ENCODE results near the gene KDELR3. TPM values are rescaled to one million over a fixed set of nuclear protein-coding genes. Genes with fewer than 3 reads are reported as not detected.

The KDELR3 gene
- total RNA-seq, 1 experiment from 2014 or later: 7.3 TPM

- Mint-ChIP-seq H3K4me3 (no peak overlapping the region), H3K36me3 (ENCODE audit: insufficient read depth in 1 of 3, low read depth in 3 of 3) (no peaks in the 10 kb centered on the region), H3K27ac (peak overlapping the region in 1 of 3 experiments; percentile 9; a peak in 1 of 7 replicates), H3K27me3 (ENCODE audit: low read depth) (no peaks in the 10 kb centered on the region), H3K4me1 (no peaks in the 10 kb centered on the region), H3K9me3 (no peaks in the 10 kb centered on the region)
- Histone ChIP-seq H3K79me1 (ENCODE audit: insufficient read depth, low read depth, low read length, poor library complexity, severe bottlenecking) (no peaks in the 10 kb centered on the region), H4K8ac (replicated peaks; ENCODE audit: insufficient read length, low read depth, low read length) (no peak overlapping the region), H2BK5ac (ENCODE audit: insufficient read length, low read length) (no peak overlapping the region), H2AFZ (ENCODE audit: low read length) (no peak overlapping the region), H3K9ac (ENCODE audit: extremely low read depth, insufficient read length, low read length) (no peak overlapping the region), H2BK120ac (ENCODE audit: low read depth, low read length, poor library complexity, severe bottlenecking) (no peak overlapping the region), H3K14ac (ENCODE audit: insufficient read depth, low read length) (no peak overlapping the region), H2AK5ac (ENCODE audit: insufficient read length, low read length) (no peak overlapping the region), H4K20me1 (ENCODE audit: control insufficient read depth, insufficient read depth, insufficient read length) (no peaks in the 10 kb centered on the region), H3K4ac (ENCODE audit: low read depth, low read length) (no peak overlapping the region), H3K23me2 (ENCODE audit: insufficient read length, low read depth, low read length, poor library complexity, severe bottlenecking) (no peaks in the 10 kb centered on the region), H3K4me2 (ENCODE audit: insufficient read depth, insufficient read length, low read length) (no peak overlapping the region), H4K5ac (ENCODE audit: insufficient read length, low read depth, low read length) (no peak overlapping the region), H3K9me3 (ENCODE audit: control insufficient read depth, low read depth, low read length) (no peaks in the 10 kb centered on the region), H4K91ac (ENCODE audit: insufficient read length, low read depth, low read length) (no peak overlapping the region), H2BK15ac (ENCODE audit: low read depth, low read length) (no peak overlapping the region), H3K4me1 (ENCODE audit: insufficient read depth, low read length) (no peaks in the 10 kb centered on the region), H3T11ph (ENCODE audit: low read length) (no peak overlapping the region), H3K56ac (ENCODE audit: insufficient read length, low read depth, low read length) (no peak overlapping the region), H3K79me2 (ENCODE audit: insufficient read depth, low read length) (no peaks in the 10 kb centered on the region), H3K27ac (ENCODE audit: insufficient read length, low read depth, low read length) (no peak overlapping the region), H3K27me3 (ENCODE audit: insufficient read depth, low read length) (no peaks in the 10 kb centered on the region), H2BK12ac (ENCODE audit: insufficient read length, low read depth, low read length) (no peak overlapping the region), H3K18ac (ENCODE audit: insufficient read length, low read depth, low read length) (no peak overlapping the region), H3K23ac (ENCODE audit: insufficient read length, low read depth, low read length) (no peak overlapping the region), H2BK20ac (ENCODE audit: low read depth, low read length, poor library complexity, severe bottlenecking) (no peak overlapping the region)
- DNase-seq: no peak
- WGBS (ENCODE audit: extremely low coverage, insufficient read length, low lambda C conversion rate): no CpG with 5 or more reads among the region's 4 CpGs
- TF ChIP-seq CTCF (conservative IDR thresholded peaks at IDR 0.05): no peak
These were observed 63.5 kb downstream of the KDELR3 start for GRCh38 chr22:38531251-38531938.

Other genes starting within 250 kb of the KDELR3 start
- gene TMEM184B, start 195.1 kb upstream of the KDELR3 start, total RNA-seq (2021): 51.7 and 58.5 TPM in 2 replicates
- 230 and 236 TPM in 2 replicates for gene CSNK1E, start 150.7 kb upstream of the KDELR3 start, total RNA-seq (2021)
- gene KCNJ4, start 12.9 kb upstream of the KDELR3 start, total RNA-seq (2021): 0.88 and 0.92 TPM in 2 replicates
- 529 and 538 TPM in 2 replicates for gene DDX17, start 38.2 kb downstream of the KDELR3 start, total RNA-seq (2021)
- gene DMC1, start 102.1 kb downstream of the KDELR3 start, total RNA-seq (2021): 6.1 and 6.8 TPM in 2 replicates
- 3.6 and 4.2 TPM in 2 replicates for gene FAM227A, start 188.3 kb downstream of the KDELR3 start, total RNA-seq (2021)
- gene CBY1, start 188.5 kb downstream of the KDELR3 start, total RNA-seq (2021): 24.8 and 26.6 TPM in 2 replicates
- gene TOMM22, start 213.9 kb downstream of the KDELR3 start, total RNA-seq (2021): 128 TPM in 2 replicates
- gene JOSD1, start 232.8 kb downstream of the KDELR3 start, total RNA-seq (2021): 18.3 and 19.2 TPM in 2 replicates
- gene GTPBP1, start 237.8 kb downstream of the KDELR3 start, total RNA-seq (2021): 108 TPM in 2 replicates

Data from H9 (cell line).